ENCODE data around the gene FREY1. TPM values are rescaled to one million over a fixed set of nuclear protein-coding genes. Genes with fewer than 3 reads are reported as not detected.

Gene FREY1
- total and polyA plus RNA-seq, 2 of the 8 experiments (the other 6 are each of a cell fraction or from before 2014, with no cell fraction given) = 0.32 to 1.1 TPM

DNA sequence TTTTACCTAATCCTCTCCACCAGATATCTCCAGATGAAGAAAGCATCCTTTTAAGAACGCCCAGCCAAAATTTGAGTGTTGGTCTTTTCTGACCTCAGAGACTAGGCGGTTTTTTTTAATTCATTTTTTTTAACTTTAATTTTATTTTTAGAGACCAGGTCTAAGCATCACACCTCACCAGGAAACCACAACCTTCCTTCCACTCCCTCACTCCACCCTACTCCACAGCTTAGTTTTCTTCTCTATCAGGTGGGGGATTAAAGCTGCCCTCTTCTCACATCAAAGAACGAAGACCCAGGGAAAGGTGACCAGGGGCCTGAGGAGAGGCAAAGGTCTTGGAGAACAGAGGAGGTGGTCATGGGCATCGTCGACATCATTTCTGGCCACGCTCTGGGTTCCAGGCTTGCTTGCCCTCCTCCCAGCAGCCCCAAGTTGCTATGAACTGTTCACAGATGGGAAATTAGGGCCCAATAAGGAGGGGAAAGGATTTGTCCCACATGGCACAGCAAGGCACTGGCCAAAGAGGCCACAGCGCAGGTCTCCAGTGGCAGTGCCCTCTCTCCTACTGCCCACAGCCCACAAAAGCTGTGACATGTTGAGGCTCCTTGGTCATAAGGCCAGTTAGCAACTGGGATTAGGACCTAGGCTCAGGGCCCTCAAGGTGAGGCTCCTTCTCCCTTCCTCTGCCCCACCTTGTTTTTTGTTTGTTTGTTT is 12.0 kb upstream of the FREY1 start:
- Histone ChIP-seq H3K56ac (replicated peaks; ENCODE audit: insufficient read length, low read depth, low read length) (no peak overlapping the region), H3K27me3 (replicated peaks in 1 of 4; ENCODE audit: control insufficient read depth in 3 of 4, extremely low read depth in 1 of 4, insufficient read depth in 3 of 4, low read length in 3 of 4) (peaks cover 0 to 9% (median 0%) of the 10 kb centered on the region in 4 experiments; a peak in 3 of 7 replicates), H4K8ac (ENCODE audit: extremely low read depth, insufficient read depth, low read length) (no peak overlapping the region; the same call in 1 of the 2 replicates), H3K4ac (replicated peaks; ENCODE audit: insufficient read length, low read depth, low read length) (peak overlapping the region; percentile 27), H3K79me1 (ENCODE audit: low read depth, low read length) (peaks cover 13% of the 10 kb centered on the region), H3K4me2 (ENCODE audit: insufficient read depth in 1 of 2, low read depth in 2 of 2, low read length in 2 of 2) (peak overlapping the region; percentile 91 to 97), H4K20me1 (replicated peaks in 1 of 2; ENCODE audit: control insufficient read depth in 1 of 2, insufficient read depth in 2 of 2, low read length in 2 of 2) (peaks cover 6 to 22% of the 10 kb centered on the region in 2 experiments), H3K79me2 (ENCODE audit: control insufficient read depth in 1 of 2, insufficient read depth in 2 of 2, low read length in 2 of 2) (peaks cover 0 to 12% of the 10 kb centered on the region in 2 experiments; a peak in 1 of 4 replicates), H3K4me1 (replicated peaks in 1 of 4; ENCODE audit: control insufficient read depth in 3 of 4, insufficient read depth in 4 of 4, low read length in 3 of 4) (peaks cover 12 to 30% (median 23%) of the 10 kb centered on the region in 4 experiments), H3K9me3 (ENCODE audit: insufficient read depth in 2 of 2, low read depth in 1 of 2, low read length in 1 of 2) (no peaks in the 10 kb centered on the region), H2BK15ac (ENCODE audit: low read length) (peak overlapping the region; percentile 8; the same call in 1 of the 2 replicates), H2AFZ (ENCODE audit: low read length) (no peak overlapping the region), H3K14ac (ENCODE audit: insufficient read length) (no peak overlapping the region), H3K36me3 (ENCODE audit: control insufficient read depth in 2 of 4, insufficient read depth in 4 of 4, low read length in 3 of 4) (peaks cover 1 to 15% (median 9%) of the 10 kb centered on the region in 4 experiments; a peak in 6 of 8 replicates), H2BK12ac (ENCODE audit: low read depth, low read length) (peak overlapping the region; percentile 85; the same call in 1 of the 2 replicates), H3K18ac (ENCODE audit: extremely low read depth, low read length) (no peak overlapping the region), H3K23me2 (ENCODE audit: low read depth, low read length) (peaks cover 22% of the 10 kb centered on the region), H3K4me3 (ENCODE audit: extremely low read depth in 1 of 4, insufficient read depth in 2 of 4, low read depth in 3 of 4, low read length in 4 of 4) (peak overlapping the region in 2 of 4 experiments; percentile 84 to 87; a peak in 5 of 8 replicates), H3K27ac (ENCODE audit: low read depth, low read length) (no peak overlapping the region), H2AK5ac (ENCODE audit: low read depth, low read length) (peak overlapping the region; percentile 17; the same call in 1 of the 2 replicates), H3K9ac (replicated peaks in 1 of 4; ENCODE audit: extremely low read depth in 1 of 4, low read depth in 3 of 4, low read length in 3 of 4) (no peak overlapping the region; a peak in 1 of 7 replicates), H4K5ac (ENCODE audit: insufficient read length, low read depth, low read length) (no peak overlapping the region), H2BK120ac (replicated peaks; ENCODE audit: low read depth, low read length) (no peak overlapping the region), H2BK5ac (ENCODE audit: low read depth, low read length) (peak overlapping the region; percentile 87; the same call in 1 of the 2 replicates), H3K23ac (ENCODE audit: insufficient read length) (no peak overlapping the region), H2BK20ac (ENCODE audit: low read length) (0 out of 2 replicates have a peak overlapping the region, but pooled peaks have one; percentile 62), H4K91ac (replicated peaks; ENCODE audit: insufficient read length, low read length) (peak overlapping the region; percentile 88)
- FAIRE-seq (no peak), DNase-seq (ENCODE audit: low read depth in 1 of 2, low spot score in 2 of 2) (no peak)
- POLR2A ChIA-PET (ENCODE audit: partially characterized antibody) = interaction anchor here (1.3 to 9.8 kb wide), 4 partner anchors 10 to 93 kb away, joined by 3 to 115 read pairs (median 23); partner anchors contain the start of gene FREY1
- WGBS, 2 experiments (ENCODE audit: extremely low coverage in 1 of 2, insufficient coverage in 1 of 2, insufficient read length in 1 of 2, insufficient replicate concordance in 2 of 2, low coverage in 1 of 2, low lambda C conversion rate in 2 of 2, missing lambda C conversion rate in 1 of 2) = 72% methylated on average over 7 of the region's 7 CpGs; no CpG with 5 or more reads in 1 of the 2 experiments
- CTCF ChIA-PET (ENCODE audit: partially characterized antibody) = interaction anchor here (1.3 to 4.7 kb wide), 6 partner anchors 20 to 319 kb away, joined by 3 to 33 read pairs (median 4); no protein-coding TSS in a partner anchor
- TF ChIP-seq BCL11A (IDR thresholded peaks at IDR 0.05; ENCODE audit: low read depth in 2 of 2, low read length in 2 of 2) (no peak), FOSL1 (IDR thresholded peaks at IDR 0.05; ENCODE audit: insufficient read depth, low read depth, low read length) (no peak), SIN3A (conservative IDR thresholded peaks at IDR 0.05 in 1 of 2, IDR thresholded peaks at IDR 0.05 in 1 of 2; ENCODE audit: low read depth in 1 of 2, low read length in 2 of 2) (no peak), JUND (IDR thresholded peaks at IDR 0.05; ENCODE audit: low read length) (no peak), SP1 (IDR thresholded peaks at IDR 0.05; ENCODE audit: low read depth, low read length) (no peak), KDM4A (IDR thresholded peaks at IDR 0.05; ENCODE audit: low read depth, low read length, severe bottlenecking) (no peak), SIX5 (IDR thresholded peaks at IDR 0.05; ENCODE audit: low read depth, low read length) (no peak), RBBP5 (IDR thresholded peaks at IDR 0.05; ENCODE audit: borderline replicate concordance, low read depth, low read length) (no peak), POLR2A (IDR thresholded peaks at IDR 0.05; ENCODE audit: control extremely low read depth in 1 of 2, low read depth in 2 of 2, low read length in 2 of 2) (no peak), CTBP2 (IDR thresholded peaks at IDR 0.05; ENCODE audit: borderline replicate concordance, insufficient read depth, insufficient read length, low read length) (no peak), CHD1 (IDR thresholded peaks at IDR 0.05; ENCODE audit: low read depth, low read length) (no peak), JUN (IDR thresholded peaks at IDR 0.05; ENCODE audit: low read depth, low read length) (no peak)
